HG03039 (cell line): ENCODE results near the gene PIEZO2.
"Not testable (repeated sequence)": the region's sequence is repeated elsewhere in the genome, so short reads cannot be mapped to it uniquely, and the experiment has no call there.

Source experiments
- ATAC-seq: cut with Tn5 transposase; IDR thresholded peaks from one replicate; pipeline ENCODE4 v1.9.1; 2021; ENCODE audit warnings: mild to moderate bottlenecking, moderate library complexity; ENCODE audit not compliant: unreplicated experiment

PIEZO2 gene

DNA sequence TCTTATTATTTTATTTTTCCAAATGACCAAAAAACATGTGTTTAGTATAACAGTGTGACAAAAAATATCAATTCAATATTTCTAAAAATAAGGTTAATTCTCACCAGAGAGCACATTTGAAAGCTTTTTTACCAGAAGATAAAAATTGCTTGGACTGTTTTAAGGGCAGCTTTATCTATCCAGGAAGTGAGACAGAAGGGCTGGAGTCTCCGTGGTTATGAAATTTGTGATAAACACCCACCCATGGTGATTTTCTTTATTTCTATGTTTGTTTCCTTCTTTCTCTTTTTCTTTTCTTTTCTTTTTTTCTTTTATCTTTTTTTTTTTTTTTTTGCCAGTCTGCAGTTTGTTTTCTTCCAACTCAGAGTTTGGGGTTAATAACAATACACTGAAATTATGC is 298.5 kb downstream of the PIEZO2 start:
- no peak for ATAC-seq

DNA sequence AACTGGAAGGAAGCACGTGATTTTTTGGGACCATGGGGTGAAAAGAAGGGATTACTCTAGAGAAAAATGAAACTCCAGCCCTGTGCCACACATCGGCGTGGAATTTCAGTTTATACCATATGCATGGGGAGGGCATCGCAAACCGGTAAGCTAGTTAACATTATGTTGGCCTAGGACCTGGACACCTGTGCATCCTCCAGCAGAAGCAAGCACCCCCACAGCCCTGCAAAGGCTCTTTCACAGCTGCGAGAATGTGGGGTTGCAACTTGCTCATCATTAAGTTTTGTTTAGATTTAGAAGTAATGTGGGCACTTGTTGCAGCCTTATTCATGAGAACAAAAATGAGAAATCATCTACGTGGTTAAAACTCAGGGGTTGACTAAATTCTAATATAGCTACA is 299.2 kb downstream of the PIEZO2 start:
- ATAC-seq = no peak

DNA sequence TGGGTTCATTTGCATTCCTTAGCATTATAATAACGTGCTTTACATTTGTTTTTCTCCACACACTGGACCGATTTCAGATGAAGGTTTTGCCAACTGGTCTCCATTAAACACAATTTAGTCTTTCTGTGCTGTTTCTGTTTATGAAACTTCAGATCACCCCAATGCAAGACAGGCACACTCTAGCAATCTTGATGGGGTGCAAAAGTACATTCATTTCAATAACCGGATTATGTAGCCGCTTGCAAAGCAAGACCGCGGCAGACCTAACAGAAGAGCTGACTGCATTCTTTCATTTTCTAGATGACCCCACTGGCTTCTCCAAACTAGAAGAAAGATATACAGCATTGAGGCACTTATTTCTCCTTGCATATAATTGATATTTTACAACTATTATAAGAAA is 301.5 kb downstream of the PIEZO2 start:
- no peak for ATAC-seq

DNA sequence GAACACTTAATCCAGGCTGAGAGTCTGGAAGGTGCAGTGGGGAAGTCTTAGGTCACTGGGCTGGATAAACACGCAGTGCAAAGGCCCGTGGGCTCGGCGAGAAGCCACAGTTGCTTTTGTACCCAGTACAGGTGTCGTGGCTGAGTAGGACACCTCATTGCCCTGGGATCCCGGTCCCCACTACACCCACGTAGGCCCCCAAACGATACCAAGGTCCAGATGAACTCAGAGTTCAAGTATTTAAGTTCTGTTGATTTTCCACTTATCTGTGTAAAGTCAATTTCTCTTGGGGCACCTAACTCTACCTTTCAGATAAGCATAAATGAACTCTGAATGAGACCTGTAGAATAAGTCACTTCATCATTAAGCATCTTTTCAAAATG is 302.0 kb downstream of the PIEZO2 start:
- no peak for ATAC-seq

DNA sequence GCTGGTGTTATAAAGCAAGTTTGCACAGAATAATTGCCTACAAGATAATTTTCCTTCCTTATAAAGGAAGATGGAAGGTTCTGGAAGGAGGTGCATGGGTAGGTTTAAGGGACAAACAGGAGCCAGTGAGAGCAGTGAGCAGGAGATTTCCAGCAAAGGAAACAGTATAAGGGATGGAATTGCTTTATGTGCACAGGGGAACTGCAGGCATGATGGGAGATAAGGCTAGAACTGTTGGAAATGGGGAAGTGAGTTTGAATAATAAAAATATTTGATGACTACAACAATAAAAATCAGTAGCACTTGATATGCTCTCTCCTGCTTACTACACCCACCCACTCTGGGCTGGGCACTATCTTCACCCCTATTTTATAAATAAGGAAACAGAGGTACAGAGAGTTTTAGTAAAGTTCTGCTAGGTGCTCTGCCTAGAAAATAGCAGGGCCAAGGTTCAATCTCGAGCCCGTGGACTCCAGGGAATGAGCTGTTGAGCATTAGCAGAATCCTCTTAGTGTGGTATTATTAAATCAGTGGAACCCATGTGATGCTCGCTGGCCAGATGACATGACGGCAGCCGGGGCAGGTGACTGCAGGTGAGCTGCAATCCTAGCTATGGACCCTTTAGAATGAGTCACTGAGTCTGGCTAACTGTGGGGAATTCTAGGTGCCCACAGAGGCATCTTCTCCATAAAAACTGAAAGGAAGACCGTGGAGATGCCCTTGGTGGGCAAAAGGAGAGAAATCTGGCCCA is 302.5 kb downstream of the PIEZO2 start:
- ATAC-seq = no peak

DNA sequence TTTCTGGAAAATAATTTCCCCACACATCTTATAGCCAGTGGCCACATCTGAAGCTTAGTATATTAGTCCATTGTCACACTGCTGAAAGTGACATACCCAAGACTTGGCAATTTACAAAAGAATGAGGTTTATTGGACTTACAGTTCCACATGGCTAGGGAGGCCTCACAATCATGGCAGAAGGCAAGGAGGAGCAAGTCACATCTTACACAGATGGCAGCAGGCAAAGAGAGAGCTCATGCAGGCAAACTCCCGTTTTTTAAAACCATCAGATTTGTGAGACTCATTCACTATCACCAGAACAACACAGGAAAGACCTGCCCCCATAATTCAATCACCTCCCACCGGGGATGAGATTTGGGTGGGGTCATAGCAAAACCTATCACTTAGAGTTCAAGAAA is 303.3 kb downstream of the PIEZO2 start:
- ATAC-seq = not testable (repeated sequence)

DNA sequence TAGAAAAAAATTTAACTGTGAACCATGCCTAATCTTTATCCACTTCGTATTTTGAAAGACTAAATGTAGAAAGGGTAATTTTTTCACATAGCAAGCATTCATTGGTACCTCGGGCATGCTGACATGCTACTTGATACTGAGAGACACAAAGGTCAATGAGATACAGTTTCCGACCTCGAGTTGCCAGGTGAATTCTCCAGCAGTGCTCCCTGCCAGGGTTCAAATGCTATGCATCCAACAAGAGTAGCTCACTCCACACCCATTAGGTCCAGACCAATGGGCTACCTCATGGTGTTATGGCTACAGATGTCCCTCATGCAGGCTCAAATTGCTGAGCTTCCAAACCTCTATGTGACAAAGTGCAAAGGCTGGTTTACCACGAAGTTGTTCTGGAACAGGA is 305.8 kb downstream of the PIEZO2 start:
- no peak for ATAC-seq

DNA sequence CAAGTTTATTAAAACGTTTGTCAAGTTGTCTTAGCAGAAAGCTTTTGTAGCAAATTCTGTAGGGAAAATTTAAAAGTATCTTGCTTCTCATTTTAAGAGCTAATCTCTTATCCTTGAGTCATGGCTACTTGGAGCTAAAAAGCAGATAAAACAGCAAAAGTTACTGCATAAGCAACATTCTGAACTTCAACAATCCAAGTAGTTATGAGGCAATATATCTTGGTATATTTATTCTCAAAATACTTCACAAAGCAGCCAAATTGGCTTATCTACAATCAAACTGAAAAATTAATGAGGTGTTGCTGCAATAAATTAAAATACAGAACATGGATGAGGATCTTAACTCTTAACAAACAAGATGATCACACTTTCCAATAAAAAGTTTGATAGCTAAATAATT is 306.5 kb downstream of the PIEZO2 start:
- no peak for ATAC-seq

DNA sequence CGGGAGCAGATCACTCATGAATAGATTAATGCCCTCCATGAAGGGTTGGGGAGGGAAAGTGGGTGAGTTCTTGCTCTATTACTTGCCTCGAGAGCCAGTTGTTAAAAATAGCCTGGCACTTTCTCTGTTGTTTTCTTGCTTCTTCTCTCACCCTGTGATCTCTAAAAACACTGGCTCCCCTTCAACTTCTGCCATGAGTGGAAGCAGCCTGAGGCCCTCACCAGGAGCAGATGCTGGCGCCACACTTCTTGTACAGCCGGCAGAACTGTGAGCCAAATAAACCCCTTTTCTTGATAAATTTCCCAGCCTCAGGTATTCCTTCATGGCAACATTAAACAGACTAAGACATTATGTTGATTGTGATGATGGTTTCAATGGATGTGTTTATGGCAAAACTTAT is 307.0 kb downstream of the PIEZO2 start:
- no peak for ATAC-seq

DNA sequence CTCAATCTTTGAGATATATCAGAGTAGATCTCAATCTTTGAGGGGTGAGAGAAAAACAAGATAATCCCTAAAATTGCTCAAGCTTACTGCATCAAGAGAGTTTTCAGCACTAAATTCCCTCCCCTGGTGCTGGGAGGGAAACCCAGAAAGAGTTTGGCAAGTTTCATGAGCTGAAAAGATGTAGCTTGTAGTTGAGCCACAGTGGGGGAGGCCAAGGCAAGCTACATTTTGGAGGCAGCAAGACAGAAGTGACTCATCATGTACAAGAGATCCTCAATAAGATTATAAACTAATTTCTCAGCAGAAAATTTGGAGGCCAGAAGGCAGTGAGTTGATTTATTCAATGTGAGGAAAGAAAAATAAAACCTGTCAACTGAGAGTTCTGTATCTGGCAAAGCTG is 308.2 kb downstream of the PIEZO2 start:
- ATAC-seq = no peak

DNA sequence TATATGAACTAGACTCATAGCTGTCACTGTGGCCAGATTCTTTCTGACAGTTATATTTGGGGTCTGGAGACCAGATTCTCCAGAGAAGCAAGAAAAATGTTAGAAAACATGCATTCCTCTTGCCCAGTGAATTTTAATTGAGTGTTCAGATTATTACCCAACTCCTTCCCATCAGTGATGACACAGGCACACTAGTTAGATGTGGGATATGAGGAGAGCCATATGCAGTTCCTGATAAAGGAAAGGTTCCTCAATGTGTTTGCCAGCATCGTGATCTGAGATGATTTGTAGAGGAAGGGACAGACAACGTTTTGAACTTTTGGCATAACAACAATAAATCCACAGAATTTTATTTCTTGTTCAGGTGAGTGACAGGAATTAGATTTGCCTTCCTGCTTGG is 308.6 kb downstream of the PIEZO2 start:
- no peak for ATAC-seq

DNA sequence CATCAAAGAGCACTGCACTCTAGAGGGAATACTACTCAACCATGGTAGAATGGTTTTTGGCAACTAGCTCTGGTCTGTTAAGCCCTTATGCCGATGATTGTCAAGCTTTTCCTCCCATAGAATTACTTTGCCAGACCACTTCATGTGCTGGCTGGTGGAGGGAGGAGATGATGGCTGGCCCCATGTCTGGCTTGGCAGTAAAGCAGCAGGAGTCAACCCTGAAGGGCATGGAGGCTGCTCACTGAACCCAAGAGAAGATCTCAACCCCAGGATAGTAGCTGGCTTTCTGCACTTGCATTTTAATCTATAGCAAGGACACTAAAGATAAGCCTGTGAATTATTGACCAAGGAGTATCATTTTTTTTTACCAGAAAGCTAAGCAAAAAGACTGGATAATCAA is 309.9 kb downstream of the PIEZO2 start:
- ATAC-seq = no peak

DNA sequence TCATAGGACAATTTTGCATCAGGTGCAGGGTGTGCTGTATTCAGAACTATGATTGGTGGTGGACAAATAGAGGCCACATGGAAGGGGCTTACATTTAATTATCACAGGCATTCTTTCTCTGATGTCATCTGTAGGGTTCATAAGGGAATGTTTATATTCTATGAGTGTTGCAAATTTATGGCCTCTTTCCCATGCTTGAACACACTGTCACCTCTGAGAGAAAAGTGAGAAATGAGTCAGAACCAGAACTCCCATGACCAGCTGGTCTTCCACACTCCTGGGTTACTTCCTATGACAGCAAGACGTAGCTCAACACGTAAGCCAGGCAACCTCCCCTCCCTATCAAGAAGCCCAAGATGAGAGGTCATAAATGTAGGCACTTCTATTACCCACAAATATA is 310.8 kb downstream of the PIEZO2 start:
- ATAC-seq = no peak

DNA sequence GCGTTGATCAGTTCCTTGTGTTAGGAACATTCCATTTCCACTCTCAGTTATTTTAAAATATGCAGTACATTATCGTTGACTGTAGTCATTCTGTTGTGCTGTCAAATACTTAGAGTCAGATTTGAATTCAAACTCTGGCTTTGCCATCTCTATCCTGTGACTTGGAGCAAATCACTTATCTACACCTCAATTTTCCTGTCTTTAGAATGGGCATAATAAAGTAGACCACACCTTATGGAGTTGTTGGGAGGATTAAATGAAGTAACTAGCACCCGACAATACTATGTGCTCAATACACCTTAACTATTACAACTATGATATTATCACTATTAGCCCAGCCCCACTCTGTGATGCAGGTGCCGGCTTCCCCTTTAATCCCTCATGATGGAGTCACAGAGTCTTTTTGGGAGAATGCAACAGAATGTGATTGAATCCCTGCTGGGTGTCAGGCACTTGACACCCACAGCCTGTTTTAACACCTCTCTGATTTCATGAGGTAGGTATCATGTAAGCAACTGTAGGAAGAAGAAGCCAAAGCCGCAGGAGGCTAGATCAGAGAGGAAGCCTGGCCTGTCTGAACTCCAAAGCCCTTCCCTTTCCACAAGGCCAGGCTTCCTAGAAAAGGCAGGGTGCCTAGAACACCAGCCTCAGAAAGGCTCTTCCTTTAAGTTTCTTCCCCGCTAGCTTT is 315.1 kb downstream of the PIEZO2 start:
- ATAC-seq = no peak

DNA sequence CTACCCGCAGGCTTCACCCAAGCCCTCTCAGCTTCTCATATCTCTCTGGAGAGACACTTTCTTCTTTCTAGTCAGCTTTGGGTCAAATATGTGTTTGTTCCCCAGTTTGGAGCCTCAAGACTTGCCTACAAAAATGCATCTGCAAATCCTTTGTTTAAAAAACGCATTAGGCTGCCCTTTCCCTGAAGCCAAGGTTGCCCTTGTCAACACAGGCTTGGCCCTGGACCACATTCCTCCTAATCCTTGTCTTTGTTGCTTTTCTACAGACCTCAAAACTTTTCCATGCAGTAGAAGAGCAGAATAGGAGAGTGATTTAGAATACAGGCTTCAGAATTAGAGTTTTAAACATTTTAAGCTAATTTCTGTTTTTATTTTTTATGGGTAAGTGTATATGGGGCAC is 315.7 kb downstream of the PIEZO2 start:
- ATAC-seq = no peak

DNA sequence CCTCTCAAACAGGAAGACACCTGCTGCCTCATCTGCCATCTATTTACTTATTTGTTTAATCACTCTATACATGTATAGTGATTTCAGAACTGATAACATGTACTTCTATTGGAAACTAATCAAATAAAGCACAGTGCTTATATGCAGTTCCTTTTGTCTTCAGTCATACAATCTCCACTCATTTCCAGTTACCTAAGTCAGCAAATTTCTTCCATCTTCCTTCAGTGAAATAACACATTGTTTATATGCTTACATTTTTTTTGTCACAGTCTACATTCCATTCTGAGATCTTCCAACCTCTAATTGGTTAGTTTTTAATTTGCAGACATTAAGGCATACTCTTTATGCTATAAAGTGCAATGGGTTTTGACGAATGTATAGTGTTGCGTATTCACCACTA is 323.0 kb downstream of the PIEZO2 start:
- no peak for ATAC-seq

DNA sequence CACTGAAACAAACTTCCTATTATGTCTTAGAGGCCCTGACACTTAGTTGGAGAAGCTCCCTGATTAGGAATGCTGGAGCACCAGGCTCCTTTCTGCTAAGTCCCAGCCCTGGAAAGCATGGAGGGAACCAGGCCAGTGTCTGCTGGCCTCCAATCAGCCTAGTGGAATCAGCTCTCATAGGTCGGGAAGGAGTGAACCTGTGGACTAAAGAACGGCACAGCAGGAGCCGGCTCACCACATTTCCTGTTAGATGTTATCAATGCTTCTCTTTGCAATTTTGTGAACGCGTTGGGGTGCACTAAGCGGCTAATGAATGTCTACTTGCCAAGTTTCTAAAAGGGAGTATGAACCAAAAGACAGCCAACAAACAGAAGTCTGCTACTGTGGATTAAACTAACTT is 326.9 kb downstream of the PIEZO2 start:
- ATAC-seq = no peak

DNA sequence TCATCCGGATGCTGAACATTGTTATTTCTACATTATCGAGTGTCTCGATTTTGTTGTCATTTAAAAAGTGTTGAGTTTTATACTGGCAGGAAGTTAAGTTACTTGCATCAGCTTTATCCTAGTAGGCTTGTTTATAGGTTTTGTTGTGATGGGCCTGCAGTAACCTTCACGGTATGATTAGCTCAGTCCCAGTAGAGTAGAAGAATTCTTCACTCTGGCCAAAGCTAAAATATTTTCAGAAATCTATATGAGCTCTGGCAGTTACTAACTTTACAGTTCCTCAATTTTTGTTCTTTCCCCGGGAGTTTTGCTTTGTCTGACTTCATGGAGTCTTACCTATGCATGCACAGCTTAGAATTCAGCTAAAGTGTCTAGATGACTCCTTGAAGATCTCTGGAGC is 328.7 kb downstream of the PIEZO2 start:
- ATAC-seq = no peak

DNA sequence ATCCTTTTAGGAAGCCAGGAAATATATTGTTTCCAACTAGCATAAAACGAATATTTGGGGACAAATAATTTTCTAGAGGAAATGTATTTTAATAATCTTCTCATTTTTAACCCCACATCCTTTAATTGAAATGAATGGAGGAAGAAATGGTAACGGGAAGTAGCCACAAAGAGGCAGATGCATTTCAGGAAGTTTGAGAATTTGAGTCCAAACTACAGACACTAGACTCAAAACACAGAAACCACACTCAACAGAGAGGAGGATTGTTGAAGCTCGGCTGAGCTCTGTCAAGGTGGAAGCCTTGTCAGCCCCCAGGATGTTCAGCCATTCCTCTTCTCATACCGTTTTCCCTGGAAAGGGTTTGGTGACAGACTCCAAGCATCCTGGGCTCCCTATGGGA is 335.0 kb downstream of the PIEZO2 start:
- no peak for ATAC-seq

DNA sequence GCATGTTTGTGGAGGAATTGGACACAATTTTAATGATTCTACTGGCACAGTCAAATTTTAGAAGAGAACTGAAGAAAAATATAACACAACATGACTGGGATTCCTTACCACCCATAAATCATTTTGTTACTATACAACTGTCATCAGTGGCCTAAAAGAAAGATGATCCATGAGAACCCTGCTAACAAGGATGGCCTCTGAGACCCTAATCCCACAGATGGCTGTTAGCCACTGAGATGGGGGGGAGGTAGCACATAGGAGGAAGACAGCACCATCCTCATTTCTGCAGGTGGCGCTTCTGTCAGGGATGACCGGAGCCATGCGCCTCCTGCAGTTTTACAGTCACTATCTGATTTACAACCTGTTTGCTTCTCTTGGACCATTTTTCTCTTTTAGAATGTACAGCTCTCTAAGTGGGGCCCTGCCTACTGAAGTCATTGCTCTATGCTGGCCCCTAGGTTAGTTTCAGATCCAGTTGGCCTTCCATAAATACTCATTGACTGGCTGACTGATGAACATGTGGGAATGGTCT is 343.7 kb downstream of the PIEZO2 start:
- no peak for ATAC-seq

DNA sequence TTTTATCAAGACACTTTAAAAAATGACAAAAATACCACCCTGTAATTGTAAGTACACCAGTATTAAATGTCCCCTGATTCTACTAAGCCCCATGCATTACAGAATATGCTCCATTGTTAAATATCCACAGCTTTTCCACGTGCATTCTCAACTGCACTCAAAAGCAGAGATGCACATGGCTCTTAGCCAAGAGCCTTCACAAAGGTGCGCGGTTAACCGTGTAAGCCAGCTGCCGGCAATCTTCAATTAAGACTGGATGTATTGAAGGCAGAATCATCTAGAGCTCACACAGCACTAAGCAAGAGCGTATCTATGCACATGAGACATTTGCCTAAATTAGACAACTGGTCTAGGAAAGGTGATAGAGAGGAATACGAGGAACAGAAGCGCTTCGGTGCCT is 345.2 kb downstream of the PIEZO2 start:
- ATAC-seq = no peak

DNA sequence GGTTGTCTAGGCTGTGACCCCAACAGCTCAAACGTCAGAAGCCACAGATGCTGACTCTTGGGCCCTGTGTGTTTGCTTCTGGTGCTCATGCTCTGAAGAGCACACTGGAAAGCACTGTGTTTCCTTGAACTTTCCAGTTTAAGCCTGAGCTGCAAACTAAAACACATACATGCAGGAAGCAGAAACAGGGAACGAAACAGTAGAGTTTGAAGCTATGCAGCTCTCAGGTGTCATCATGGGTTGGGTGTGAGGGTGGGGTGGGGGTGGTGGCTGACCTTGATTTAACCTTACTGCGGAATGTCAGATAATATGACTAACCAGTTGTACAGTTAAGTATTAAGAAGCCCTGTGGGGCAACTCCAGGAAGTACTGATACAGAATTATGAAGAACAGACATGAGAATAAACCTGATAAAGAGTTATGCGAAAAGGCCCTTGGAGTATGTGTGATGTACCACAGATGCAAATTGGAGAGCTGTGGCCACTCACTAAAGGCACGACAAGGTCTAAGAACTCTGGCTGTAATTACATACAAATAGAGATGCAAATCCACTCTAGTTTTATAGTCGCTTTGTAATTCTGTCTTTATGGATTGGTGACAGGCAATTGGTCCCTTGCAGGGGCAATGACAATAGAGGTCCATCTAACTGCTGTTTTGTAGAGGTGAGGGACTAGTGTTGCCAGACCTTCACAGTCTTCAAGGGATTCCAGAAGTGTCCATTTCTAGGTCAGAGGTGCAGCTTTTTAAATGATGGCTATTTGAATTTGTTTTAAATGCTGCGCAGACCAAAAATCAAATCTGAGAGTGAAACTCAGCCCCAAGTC is 350.4 kb downstream of the PIEZO2 start:
- ATAC-seq = no peak
